SKM-1 (cell line): ENCODE results near the gene APOA5.
A peak's percentile ranks its signal among the peaks of the same experiment; 100 is the strongest.
"Not testable (repeated sequence)": the region's sequence is repeated elsewhere in the genome, so short reads cannot be mapped to it uniquely, and the experiment has no call there.

Source experiments
- DNase-seq: peaks from one replicate; lab custom pipeline; 2025; ENCODE audit not compliant: unreplicated experiment; lab: John Stamatoyannopoulos, UW

Gene APOA5

DNA sequence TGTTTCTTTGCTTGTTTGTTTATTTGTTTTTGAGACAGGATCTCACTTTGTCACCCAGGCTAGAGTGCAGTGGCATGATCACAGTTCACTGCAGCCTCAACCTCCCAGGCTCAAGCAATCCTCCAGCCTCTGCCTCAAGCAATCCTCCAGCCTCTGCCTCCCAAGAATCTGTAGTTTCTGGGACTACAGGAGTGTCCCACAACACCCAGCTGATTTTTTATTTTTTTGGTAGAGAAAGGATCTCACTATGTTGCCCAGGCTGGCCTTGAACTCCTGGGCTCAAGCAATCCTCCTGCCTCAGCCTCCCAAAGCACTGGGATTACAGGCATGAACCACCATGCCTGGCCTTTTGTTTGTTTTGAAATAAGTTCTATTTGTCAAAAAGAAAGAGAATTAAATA, 10.0 kb upstream of the APOA5 start:
- not testable (repeated sequence) for DNase-seq

DNA sequence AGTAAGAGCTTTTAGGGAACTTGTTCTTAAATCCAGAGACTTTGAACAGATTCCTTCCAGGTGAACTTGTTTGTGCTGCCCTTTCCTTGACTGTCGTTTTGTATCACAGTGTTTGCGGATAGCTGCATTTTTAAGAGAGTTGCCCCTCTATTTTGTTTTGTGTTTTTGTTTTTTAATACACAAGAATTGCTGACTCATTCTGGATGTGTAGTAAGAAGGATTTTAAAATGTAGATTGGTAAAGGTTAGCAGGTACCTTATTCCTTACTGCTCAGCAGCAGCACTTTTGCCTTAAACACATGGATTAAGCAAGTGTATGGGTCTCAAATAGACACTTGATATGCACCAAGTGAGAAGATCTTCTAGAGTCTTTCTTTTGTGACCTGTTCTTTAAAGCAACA, 8.9 kb upstream of the APOA5 start:
- no peak for DNase-seq

GRCh38 chr11:116798368-116798767, 6.7 kb upstream of the APOA5 start:
- no peak for DNase-seq

DNA sequence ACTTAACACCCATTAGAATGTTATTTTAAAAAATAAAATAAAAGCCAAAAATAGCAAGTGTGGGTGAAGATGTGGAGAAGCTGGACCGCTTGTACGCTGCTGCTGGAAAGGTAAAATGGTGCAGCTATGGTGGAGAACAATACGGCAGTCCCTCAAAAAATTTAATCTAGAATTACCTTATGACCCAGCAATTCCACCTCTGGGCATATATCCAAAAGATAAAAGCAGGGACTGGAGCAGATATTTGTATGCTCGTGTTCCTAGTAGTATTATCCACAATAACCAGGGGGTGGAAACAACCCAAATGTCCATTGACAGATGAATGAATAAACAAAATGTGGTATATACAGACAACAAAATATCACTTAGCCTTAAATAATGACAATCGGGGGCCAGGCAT, 6.1 kb upstream of the APOA5 start:
- no peak for DNase-seq

DNA sequence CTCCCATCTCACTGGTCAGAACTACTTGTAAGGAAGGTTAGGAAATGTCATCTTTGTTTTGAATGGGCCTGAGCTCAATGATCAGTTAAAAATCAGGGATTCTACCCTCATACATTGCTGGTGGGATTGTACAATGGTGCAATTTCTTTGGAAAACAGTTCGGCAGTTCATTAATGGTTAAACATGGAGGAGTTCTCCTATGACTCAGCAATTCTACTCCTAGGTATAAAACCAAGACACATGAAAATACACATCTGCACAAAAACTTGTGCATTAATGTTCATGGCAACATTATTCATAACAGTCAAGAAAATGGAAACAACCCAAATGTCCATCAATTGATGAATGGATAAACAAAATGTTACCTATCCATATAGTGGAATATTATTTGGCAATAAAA, 4.9 kb upstream of the APOA5 start:
- DNase-seq = no peak

DNA sequence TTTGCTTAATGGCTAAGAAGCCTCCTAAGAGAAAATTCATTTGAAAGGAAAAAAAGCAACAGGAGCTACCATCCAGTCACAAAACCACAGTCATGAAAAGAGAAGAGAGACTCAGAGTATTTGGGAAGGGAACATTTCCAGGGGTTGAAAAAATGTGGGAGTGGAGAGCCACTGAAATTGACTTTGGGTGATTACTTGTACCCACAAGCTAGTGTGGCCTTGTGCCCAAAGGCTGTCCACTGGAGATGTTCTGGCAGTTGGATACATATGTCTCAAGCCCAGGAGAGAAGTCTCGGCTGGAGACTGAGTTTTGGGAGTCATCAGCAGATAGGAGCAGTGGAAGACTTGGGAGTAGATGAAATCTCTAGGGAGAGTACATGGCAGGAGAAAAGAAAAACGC, 3.2 kb upstream of the APOA5 start:
- DNase-seq = no peak

DNA sequence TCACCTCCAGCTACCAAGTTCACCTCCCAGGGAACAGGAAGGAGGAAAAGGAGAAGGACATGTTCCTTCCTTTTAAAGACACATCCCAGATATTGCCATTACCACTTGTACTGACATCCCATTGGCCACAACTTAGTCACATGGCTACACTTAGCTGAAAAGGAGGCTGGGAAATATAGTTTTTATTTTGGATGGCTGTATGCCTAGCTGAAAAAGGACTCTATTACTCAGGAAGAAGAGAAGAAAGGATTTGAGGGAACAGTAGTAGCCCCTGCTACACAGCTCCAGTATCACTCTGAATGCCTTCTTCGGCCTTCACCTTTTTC, 2.1 kb upstream of the APOA5 start:
- DNase-seq = peak; percentile 11

- no peak for DNase-seq
Measured at GRCh38 chr11:116792869-116793771, 1.4 kb upstream of the APOA5 start.

DNA sequence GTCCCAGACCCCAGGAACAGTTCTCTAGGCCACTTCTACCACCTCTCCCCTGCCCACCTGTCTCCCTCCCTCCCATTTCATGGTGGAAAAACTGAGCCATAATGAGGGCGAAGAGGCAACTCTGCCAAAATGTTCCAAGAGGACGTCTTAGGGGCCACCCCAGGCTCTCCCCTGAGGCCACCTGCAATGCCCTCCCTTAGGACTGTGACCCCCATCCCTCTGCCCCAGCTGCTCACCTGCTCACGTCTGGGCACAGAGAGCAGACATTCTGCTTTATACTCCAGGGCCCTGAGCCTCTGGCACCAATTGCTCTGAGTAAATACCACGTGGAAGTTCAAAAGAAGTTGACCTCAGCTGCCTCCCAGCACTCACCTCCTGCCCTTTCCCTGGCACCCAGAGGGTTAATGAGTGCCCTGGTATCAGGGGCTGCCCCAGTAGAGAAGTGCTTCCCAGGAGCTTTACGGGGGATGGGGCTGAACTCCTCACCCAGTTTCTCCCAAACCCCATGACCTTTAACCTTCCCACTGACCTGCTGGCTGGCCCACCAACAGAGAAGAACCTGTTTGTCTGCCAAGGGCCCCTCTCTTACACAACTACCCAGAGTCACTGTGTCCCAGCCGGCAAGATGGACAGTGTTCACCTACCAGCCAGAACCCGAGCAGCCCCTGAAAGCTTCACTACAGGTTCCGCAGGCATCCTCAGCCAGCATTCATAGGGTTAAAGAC, 627 bp upstream of the APOA5 start:
- DNase-seq = no peak

GRCh38 chr11:116791002-116791812, 472 bp downstream of the APOA5 start:
- DNase-seq = peak; percentile 21

DNA sequence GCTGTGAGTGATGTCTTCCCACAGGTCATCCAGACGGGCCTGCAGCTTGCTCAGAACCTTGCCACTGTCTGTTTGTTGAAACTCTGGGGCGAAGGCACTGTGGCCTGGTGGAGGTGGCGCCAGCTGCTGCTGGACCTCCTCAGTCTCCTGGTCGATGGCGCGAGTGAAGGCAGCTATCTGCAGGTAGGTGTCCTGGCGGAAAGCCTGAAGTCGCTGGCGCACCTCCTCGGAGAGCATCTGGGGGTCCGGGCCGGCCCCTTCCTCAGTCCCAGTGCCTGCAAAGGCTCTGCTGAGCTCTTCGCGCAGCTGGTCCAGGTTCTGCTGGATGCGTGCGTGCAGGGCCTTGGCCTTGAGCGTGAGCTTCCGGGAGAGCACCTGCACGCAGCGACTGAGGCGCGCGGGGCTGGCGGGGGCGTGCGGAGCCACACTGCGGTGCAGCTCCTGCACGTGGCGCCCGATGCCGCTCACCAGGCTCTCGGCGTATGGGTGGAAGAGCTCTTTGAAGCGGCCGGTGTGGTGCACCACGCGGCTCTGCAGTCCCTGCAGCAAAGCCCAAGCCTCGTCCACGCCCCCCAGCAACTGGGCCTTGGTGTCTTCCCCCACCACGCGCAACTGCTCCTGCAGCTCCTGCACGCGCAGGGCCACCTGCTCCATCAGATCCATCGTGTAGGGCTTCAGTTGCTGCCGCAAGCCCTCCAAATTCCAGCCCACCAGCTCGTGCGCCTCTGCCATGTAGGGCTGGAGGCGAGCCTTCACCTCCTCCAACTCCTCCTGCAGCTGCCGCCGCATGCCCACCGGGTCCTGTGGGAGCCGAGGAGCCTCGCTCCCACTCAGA, 1.3 kb downstream of the APOA5 start:
- no peak for DNase-seq

- no peak for DNase-seq
Measured at GRCh38 chr11:116788975-116789374, 2.7 kb downstream of the APOA5 start.

- DNase-seq = no peak
Measured at GRCh38 chr11:116788534-116788933, 3.1 kb downstream of the APOA5 start.

DNA sequence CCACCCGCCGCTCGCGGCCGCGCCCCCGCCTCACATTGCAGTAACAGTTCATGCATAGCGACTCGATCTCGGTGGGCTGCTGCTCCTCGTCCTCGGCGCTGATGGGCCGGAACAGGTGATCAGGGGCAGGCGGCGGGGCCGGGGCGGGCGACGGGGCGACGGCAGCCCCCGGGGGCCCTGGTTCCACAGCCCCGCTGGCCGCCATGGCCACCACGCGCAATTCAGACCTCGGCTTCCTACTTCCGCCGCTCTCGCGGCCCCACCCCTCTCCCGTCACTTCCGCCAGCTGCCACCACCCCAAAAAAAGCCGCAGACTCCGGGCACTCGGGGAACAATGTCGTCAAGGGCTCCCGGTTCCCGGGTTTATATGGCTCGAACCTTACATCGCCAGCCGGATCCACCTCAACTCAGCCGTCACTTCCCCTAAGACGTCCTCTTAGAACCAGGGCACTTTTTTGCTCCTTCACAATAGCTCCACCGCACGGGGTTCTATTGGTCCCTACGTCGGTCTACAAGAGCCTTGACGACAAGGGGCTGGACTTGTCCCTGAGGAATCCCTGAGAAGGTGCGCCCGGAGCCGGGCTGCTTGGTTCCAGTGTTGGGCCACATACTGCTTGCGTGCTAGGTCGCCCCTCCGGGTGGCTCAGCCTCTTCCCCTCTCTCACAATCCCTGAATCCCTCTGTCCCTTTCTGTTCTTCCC, 3.7 kb downstream of the APOA5 start, which contains the start of gene ZPR1:
Gene ZPR1 (minus strand): TSS at position 238 of the 701 bp plus-strand sequence. CDS start 33 bp downstream, at position 205.
- peak; percentile 54 for DNase-seq

- no peak for DNase-seq
Measured at GRCh38 chr11:116787436-116787785, 4.3 kb downstream of the APOA5 start.

DNA sequence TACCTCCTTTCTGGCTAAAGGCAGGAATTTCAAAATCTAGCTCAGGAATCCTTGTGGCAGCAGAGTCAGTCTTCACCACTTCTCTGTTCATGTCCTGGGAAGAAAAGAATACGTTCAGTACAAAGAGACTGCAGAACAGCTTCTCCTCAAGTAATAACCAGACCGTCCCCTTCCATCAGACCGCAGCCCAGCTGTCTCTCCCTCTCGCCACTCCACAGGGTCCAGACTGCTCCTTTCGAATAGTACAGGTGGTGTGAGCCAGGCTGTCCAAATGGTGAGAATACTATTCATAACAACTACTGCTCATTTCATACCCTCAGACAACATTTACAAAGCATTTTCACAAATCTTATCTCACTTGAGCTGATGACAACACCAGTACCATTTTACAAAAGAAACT, 4.7 kb downstream of the APOA5 start:
- no peak for DNase-seq

DNA sequence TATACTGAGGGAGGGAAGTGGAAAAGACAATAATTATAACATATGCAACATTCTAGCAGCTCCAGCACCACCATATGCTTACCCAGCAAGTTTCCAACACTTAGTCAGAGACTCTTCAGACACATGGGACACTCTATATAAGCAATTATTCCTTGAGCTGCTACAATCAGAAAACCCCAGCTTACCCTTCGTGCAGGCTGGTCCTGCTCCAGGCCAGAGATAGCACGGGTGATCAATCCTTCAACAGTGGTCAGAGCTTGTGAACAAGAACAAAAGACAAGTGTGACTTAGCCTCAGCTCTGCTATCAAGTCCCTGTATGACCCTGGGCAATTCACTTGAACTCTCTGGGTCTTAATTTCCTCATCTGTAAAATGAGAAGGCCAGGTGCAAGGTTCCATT, 5.4 kb downstream of the APOA5 start:
- no peak for DNase-seq

GRCh38 chr11:116782728-116783127, 9.0 kb downstream of the APOA5 start:
- no peak for DNase-seq

DNA sequence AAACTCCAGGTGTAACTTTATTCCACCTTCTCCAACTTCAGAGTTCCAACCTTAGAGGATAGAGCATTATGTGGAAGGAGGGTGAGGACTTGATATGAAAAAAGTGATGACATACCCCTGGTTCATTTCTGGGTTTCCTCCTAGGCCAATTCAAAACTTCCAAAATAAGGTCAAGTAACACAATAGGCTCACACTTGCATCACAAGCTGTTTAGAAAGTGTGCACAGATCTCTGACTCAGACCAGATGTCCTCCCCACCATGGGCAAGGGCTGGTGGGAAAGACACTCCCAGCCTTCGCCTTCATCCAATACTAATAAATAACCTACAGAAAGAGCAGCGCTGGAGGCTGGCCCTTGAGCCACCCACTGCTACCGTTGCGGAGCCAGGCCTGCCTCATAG, 13.1 kb downstream of the APOA5 start:
- DNase-seq = no peak

DNA sequence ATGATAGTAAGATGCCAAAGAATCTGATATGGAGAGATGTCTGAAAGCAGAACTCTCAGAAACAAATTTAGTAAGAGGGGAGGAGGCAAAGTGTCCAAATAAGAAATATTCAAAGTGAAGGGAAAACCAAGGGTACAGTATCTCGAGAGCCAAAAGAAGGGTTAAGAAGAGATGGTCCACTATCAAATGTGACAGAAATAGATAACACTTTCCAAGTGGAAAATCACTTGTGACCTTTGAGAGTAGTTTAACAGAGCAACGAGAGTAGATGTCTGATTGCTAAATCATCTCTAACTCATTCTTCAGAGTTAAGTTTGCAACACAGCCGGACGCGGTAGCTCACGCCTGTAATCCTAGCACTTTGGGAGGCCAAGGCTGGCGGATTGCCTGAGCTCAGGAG, 14.6 kb downstream of the APOA5 start:
- no peak for DNase-seq
